Measurements from ENCODE around the gene GPR149. TPM values are rescaled to one million over a fixed set of nuclear protein-coding genes. Genes with fewer than 3 reads are reported as not detected.

GPR149 gene
- total and polyA plus RNA-seq, 10 of the 15 experiments (the other 5 are each of a cell fraction or from before 2014, with no cell fraction given): not detected

DNA sequence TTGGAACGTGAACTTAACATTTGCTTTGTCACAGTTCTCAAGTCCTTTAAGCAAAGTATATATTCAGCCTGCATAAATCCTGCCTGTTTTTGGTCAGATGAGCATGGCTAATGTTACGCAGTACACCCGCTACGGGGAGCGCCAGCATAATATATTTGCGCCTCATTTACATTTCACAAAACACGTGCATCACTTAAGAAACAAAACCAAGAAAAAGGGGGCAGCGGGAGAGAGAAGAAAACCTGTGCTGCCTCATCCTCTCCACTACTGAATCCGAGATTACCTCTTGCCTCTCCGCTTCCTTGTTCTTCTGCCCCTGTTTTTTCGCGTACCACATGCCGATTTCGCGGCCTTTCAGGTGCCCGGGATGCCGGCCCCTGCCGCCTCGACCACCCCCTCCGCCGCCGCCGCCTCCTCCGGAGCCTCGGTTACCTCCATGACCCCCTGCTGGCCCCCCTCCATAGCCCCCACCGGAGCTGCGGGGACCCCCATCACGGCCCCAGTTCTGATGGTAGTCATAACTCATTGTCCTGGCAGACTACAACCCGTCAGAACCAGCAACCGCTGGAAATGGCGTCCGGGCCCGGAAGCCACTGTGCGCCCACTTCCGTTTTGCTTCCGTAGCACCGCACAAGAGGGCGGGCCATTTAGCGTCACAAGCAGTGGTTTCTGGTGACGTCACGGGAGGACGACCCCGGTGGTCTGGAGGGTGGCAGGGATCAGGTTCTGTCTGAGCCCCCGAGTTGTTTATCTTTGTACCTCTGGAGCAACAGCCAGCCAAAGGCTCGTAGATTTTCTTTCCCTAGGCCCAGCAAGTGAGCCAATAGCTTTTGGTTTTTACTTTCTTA lies 105.9 kb downstream of the GPR149 start, which contains the start of gene DHX36 (continued):
- TF ChIP-seq, protein P1, sequence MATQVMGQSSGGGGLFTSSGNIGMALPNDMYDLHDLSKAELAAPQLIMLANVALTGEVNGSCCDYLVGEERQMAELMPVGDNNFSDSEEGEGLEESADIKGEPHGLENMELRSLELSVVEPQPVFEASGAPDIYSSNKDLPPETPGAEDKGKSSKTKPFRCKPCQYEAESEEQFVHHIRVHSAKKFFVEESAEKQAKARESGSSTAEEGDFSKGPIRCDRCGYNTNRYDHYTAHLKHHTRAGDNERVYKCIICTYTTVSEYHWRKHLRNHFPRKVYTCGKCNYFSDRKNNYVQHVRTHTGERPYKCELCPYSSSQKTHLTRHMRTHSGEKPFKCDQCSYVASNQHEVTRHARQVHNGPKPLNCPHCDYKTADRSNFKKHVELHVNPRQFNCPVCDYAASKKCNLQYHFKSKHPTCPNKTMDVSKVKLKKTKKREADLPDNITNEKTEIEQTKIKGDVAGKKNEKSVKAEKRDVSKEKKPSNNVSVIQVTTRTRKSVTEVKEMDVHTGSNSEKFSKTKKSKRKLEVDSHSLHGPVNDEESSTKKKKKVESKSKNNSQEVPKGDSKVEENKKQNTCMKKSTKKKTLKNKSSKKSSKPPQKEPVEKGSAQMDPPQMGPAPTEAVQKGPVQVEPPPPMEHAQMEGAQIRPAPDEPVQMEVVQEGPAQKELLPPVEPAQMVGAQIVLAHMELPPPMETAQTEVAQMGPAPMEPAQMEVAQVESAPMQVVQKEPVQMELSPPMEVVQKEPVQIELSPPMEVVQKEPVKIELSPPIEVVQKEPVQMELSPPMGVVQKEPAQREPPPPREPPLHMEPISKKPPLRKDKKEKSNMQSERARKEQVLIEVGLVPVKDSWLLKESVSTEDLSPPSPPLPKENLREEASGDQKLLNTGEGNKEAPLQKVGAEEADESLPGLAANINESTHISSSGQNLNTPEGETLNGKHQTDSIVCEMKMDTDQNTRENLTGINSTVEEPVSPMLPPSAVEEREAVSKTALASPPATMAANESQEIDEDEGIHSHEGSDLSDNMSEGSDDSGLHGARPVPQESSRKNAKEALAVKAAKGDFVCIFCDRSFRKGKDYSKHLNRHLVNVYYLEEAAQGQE (IDR thresholded peaks at IDR 0.05; ENCODE audit: low read depth, low read length): no peak
- TF ChIP-seq CHD4 (IDR thresholded peaks at IDR 0.05) (no peak), SP1 (IDR thresholded peaks at IDR 0.05; ENCODE audit: low read depth, low read length) (peak; percentile 47), STAT3 (IDR thresholded peaks at IDR 0.05; ENCODE audit: low read depth, low read length) (no peak), SMAD1 (IDR thresholded peaks at IDR 0.05; ENCODE audit: low read depth, partially characterized antibody) (no peak), YY1 (IDR thresholded peaks at IDR 0.05; ENCODE audit: low read depth, low read length) (peak; percentile 96), SMC3 (IDR thresholded peaks at IDR 0.05; ENCODE audit: borderline replicate concordance, low read length) (no peak), NR2C2 (IDR thresholded peaks at IDR 0.05; ENCODE audit: borderline replicate concordance, control insufficient read depth, insufficient read length, low read depth) (no peak), HCFC1 (IDR thresholded peaks at IDR 0.05; ENCODE audit: low read length) (0 out of 2 replicates have a peak, but pooled peaks have one; percentile 49), SREBF2 (IDR thresholded peaks at IDR 0.05; ENCODE audit: low read length) (0 out of 2 replicates have a peak, but pooled peaks have one; percentile 17), NFYA (IDR thresholded peaks at IDR 0.05; ENCODE audit: borderline replicate concordance, low read depth, low read length) (no peak), CREB1 (IDR thresholded peaks at IDR 0.05; ENCODE audit: low read depth) (peak; percentile 99), POLR2A (IDR thresholded peaks at IDR 0.05; ENCODE audit: low read depth, low read length) (peak; percentile 97), TAF1 (IDR thresholded peaks at IDR 0.05; ENCODE audit: borderline replicate concordance, low read depth, low read length) (peak; percentile 91), JUND (IDR thresholded peaks at IDR 0.05; ENCODE audit: low read depth, low read length) (peak; percentile 67; the same call in 1 of the 2 replicates), CHD2 (IDR thresholded peaks at IDR 0.05; ENCODE audit: borderline replicate concordance, low read depth, low read length) (0 out of 2 replicates have a peak, but pooled peaks have one; percentile 23), TARDBP (IDR thresholded peaks at IDR 0.05; ENCODE audit: borderline replicate concordance) (no peak), SUPT20H (IDR thresholded peaks at IDR 0.05; ENCODE audit: borderline replicate concordance, control insufficient read depth, low read depth, low read length) (no peak)
- TF ChIP-seq, protein P2, sequence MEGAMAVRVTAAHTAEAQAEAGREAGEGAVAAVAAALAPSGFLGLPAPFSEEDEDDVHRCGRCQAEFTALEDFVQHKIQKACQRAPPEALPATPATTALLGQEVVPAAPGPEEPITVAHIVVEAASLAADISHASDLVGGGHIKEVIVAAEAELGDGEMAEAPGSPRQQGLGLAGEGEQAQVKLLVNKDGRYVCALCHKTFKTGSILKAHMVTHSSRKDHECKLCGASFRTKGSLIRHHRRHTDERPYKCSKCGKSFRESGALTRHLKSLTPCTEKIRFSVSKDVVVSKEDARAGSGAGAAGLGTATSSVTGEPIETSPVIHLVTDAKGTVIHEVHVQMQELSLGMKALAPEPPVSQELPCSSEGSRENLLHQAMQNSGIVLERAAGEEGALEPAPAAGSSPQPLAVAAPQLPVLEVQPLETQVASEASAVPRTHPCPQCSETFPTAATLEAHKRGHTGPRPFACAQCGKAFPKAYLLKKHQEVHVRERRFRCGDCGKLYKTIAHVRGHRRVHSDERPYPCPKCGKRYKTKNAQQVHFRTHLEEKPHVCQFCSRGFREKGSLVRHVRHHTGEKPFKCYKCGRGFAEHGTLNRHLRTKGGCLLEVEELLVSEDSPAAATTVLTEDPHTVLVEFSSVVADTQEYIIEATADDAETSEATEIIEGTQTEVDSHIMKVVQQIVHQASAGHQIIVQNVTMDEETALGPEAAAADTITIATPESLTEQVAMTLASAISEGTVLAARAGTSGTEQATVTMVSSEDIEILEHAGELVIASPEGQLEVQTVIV (IDR thresholded peaks at IDR 0.05; ENCODE audit: borderline replicate concordance, partially characterized antibody): no peak
- TF ChIP-seq, protein P3, sequence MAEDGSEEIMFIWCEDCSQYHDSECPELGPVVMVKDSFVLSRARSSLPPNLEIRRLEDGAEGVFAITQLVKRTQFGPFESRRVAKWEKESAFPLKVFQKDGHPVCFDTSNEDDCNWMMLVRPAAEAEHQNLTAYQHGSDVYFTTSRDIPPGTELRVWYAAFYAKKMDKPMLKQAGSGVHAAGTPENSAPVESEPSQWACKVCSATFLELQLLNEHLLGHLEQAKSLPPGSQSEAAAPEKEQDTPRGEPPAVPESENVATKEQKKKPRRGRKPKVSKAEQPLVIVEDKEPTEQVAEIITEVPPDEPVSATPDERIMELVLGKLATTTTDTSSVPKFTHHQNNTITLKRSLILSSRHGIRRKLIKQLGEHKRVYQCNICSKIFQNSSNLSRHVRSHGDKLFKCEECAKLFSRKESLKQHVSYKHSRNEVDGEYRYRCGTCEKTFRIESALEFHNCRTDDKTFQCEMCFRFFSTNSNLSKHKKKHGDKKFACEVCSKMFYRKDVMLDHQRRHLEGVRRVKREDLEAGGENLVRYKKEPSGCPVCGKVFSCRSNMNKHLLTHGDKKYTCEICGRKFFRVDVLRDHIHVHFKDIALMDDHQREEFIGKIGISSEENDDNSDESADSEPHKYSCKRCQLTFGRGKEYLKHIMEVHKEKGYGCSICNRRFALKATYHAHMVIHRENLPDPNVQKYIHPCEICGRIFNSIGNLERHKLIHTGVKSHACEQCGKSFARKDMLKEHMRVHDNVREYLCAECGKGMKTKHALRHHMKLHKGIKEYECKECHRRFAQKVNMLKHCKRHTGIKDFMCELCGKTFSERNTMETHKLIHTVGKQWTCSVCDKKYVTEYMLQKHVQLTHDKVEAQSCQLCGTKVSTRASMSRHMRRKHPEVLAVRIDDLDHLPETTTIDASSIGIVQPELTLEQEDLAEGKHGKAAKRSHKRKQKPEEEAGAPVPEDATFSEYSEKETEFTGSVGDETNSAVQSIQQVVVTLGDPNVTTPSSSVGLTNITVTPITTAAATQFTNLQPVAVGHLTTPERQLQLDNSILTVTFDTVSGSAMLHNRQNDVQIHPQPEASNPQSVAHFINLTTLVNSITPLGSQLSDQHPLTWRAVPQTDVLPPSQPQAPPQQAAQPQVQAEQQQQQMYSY (CRISPR knock-in tag; IDR thresholded peaks at IDR 0.05): no peak
